Peyer's patch (tissue), 4 donors: ENCODE measurements around the gene RPS18.

Experiments used
- CTCF ChIP-seq, 6 experiments: fragments of 450-650 bp in 4 of 6; fragments of 200-600 bp in 2 of 6; sonication (generic) in 1 of 6; IDR thresholded peaks; one replicate each; pipeline ENCODE4 v1.5.1; 2017 to 2019; ENCODE audit warnings: antibody characterized with exemption in 6 of 6, mild to moderate bottlenecking in 3 of 6, moderate library complexity in 1 of 6
- POLR2A ChIP-seq, 2 donors: fragments of 450-650 bp; IDR thresholded peaks; one replicate each; pipeline ENCODE4 v1.5.1; 2017; ENCODE audit warnings: antibody characterized with exemption in 2 of 2, mild to moderate bottlenecking in 2 of 2, moderate library complexity in 2 of 2

GRCh38 chr6:33301877-33302276 is 30.0 kb downstream of the RPS18 start:
- TF ChIP-seq POLR2A (IDR thresholded peaks at IDR 0.05) (no peak), CTCF (IDR thresholded peaks at IDR 0.05) (no peak)
